NCI-H146 treated with DMSO at 0.1 percent for 48 hours (cell line): Measurements from ENCODE around the gene APOL2.
A peak's percentile ranks its signal among the peaks of the same experiment; 100 is the strongest.

Experiments
- DNase-seq: peaks from one replicate; lab custom pipeline; 2025; ENCODE audit not compliant: unreplicated experiment; lab: John Stamatoyannopoulos, UW

Gene APOL2

DNA sequence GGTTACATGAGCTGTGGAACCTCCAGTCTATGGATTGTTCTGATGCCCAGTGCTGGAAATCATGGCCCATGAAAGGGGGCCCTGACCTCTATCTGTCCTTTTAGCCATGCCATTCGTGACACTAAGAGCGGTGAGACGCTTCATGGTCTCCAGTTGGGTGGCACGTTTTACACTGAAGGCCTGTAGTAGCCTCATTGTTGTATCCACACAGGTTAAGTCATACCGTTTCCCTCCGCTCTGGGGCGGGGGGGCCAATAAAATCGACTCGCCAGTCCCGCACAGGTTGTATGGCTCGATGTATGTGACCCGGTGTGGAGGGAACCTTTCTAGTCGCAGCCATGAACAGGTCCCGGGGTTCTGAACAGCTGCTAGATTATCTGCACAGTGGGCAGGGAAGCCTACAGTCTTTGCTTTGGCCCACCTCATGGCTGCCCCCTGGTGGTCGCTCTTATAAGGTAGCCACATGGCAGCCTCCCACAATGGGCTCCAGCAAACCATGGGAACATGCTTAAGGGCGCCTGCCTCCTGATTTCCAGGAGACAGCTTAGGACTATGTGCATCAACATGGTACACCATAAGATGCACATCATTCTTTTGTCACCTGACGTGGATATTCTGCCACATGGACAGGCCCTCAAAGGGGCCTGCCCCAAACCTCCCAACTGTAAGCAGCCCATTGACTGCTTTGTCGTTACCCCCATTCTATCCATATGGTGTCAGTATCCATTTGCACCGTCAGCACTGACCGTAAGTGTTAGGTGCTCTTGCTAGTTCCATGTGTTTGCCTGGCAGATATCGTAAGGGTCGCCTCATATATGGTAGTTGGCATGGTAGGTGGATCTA is 59.1 kb downstream of the APOL2 start:
- DNase-seq = peak; percentile 34

DNA sequence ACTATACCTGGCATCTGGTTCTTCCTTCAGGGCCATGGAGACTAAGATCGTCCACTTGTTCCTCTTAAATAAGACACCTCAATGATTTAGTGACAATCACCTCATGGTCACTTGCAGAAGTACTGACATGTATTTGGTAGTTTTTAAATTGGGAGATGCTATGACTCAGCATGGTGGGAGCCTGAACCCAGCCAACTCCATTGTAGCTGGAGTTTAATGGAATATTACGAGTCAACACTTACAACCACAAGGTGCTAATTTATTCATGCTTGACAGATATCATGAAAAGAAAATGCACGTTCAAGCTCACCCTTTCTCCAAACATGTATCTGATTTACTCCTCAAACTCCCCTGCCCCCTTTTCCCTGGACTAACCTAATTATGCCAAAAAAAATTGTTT is 62.2 kb downstream of the APOL2 start:
- no peak for DNase-seq
